Ovary (tissue), 9 donors: ENCODE data around the gene GSG1. TPM values are rescaled to one million over a fixed set of nuclear protein-coding genes. Genes with fewer than 3 reads are reported as not detected.

Source experiments
- DNase-seq, 5 donors: peaks; one replicate each; pipeline ENCODE4 v3.0.0-alpha.2; 2019 to 2020
- H3K27ac ChIP-seq, 2 donors: fragments of 200-600 bp; one replicate each; pipeline versions ENCODE4 v1.5.1 to v1.8.0; 2019 to 2022
- H3K27me3 ChIP-seq: fragments of 200-600 bp; one replicate; pipeline ENCODE4 v1.8.0; 2022
- H3K36me3 ChIP-seq: fragments of 200-600 bp; sonication (generic); one replicate; pipeline ENCODE4 v1.5.1; 2019
- H3K4me1 ChIP-seq: one replicate; pipeline ENCODE4 v1.8.1; 2013; ENCODE audit warnings: mild to moderate bottlenecking, moderate library complexity; ENCODE audit not compliant: insufficient read depth
- H3K4me3 ChIP-seq: fragments of 200-600 bp; sonication (generic); one replicate; pipeline ENCODE4 v1.5.1; 2017
- H3K9me3 ChIP-seq, 2 donors: fragments of 200-600 bp in 1 of 2; sonication (generic) in 1 of 2; one replicate each; pipeline versions ENCODE4 v1.5.1 to v1.8.1; 2013 to 2019; ENCODE audit warnings: mild to moderate bottlenecking in 1 of 2, moderate library complexity in 1 of 2
- CTCF ChIP-seq, 3 donors: fragments of 450-650 bp in 2 of 3; fragments of 200-600 bp in 1 of 3; IDR thresholded peaks; one replicate each; pipeline versions ENCODE4 v1.5.1 to v1.8.0; 2016 to 2022; ENCODE audit warnings: antibody characterized with exemption in 3 of 3, mild to moderate bottlenecking in 1 of 3
- EP300 ChIP-seq: sonication (generic); formaldehyde crosslinking; IDR thresholded peaks from one replicate; pipeline ENCODE4 v1.6.1; 2017; ENCODE audit warnings: antibody characterized with exemption
- POLR2A ChIP-seq: fragments of 450-650 bp; IDR thresholded peaks from one replicate; pipeline ENCODE4 v1.6.1; 2017; ENCODE audit warnings: antibody characterized with exemption, mild to moderate bottlenecking, moderate library complexity
- WGBS, 3 donors: extraction: QIAGEN DNeasy Blood & Tissue Kit in 1 of 3; methylation state at CpG; one replicate each; pipeline versions ENCODE4 v1.1.5 to v1.1.7; 2013 to 2017; 5-methylcytosine and 5-hydroxymethylcytosine counted together
- intact Hi-C, 4 donors: fragments of 100-400 bp; cut with DNase I; formaldehyde crosslinking; loops; one replicate each; pipeline versions ENCODE4 v1.11.0 to v1.15.1; 2022 to 2023
- polyA plus RNA-seq, 2 donors: library from polyadenylated mRNA; stranded (reverse); fragments of 200-250 nt in 1 of 2; fragments of 350-450 nt in 1 of 2; fragmentation: Illumina TruSeq in 1 of 2; extraction: RNeasy Lipid Tissue Mini Kit (QIAGEN cat#74804) in 1 of 2; gene quantifications; one replicate each; pipeline ENCODE4 v1.2.3, GENCODE V29; 2013 to 2014
- total RNA-seq, 7 donors: library from RNA; depleted of rRNA in 2 of 7; stranded (reverse); fragments of >200 nt in 2 of 7; fragmentation: NEBNext Ultra II Directional in 3 of 7; extraction: Animal tissue kit (Norgen Biotek cat#: 25700) in 3 of 7; gene quantifications; one replicate each; pipeline versions ENCODE4 v1.1.0 to v1.2.4, GENCODE V29; 2016 to 2023
- donor health status: DM: no; HTN: no; CAD: no; lungs with moderate emphysema.
- donor health status: DM: no; HTN: no; CAD: no.
- donor health status: Bipolar disorder and iron deficiency.
- donor health status: DM: yes; HTN: yes; CAD: no.
- donor health status: DM: no; HTN: no; CAD: no.
- donor health status: DM: yes; HTN: yes; CAD: no.

The GSG1 gene
- total and polyA plus RNA-seq, 9 donors: 0.33 to 0.43 TPM; not detected in 7

GRCh38 chr12:13044906-13045299 is 58.6 kb downstream of the GSG1 start:
- intact Hi-C loops: no loop called here
- Histone ChIP-seq H3K27ac (peak overlapping the region in 1 of 2 donors; percentile 4), H3K27me3 (no peaks in the 10 kb centered on the region), H3K9me3 (no peaks in the 10 kb centered on the region), H3K4me3 (peak overlapping the region; percentile 92), H3K4me1 (peaks cover 1% of the 10 kb centered on the region), H3K36me3 (no peaks in the 10 kb centered on the region)
- 0 to 4% (median 3%) methylated on average over 5 of the region's 5 CpGs for WGBS, 3 donors
- no peak for TF ChIP-seq POLR2A
- TF ChIP-seq CTCF (IDR thresholded peaks at IDR 0.05): no peak
- no peak for TF ChIP-seq EP300
- DNase-seq: no peak

GRCh38 chr12:13044002-13044905 is 59.2 kb downstream of the GSG1 start, which contains the start of gene FAM234B:
FAM234B (plus strand) TSS chr12:13044381; CDS start chr12:13044404, 23 bp downstream.
- intact Hi-C loops: no loop called here
- H3K9me3 ChIP-seq: no peaks in the 10 kb centered on the region
- no peak for TF ChIP-seq EP300
- peak in 2 of 3 donors; percentile 10 to 17 for TF ChIP-seq CTCF (IDR thresholded peaks at IDR 0.05)
- peak; percentile 48 for TF ChIP-seq POLR2A
- peak within 1 kb of the TSS in 1 of 2 donors; percentile 4 for H3K27ac ChIP-seq
- H3K27me3 ChIP-seq: no peaks in the 10 kb centered on the region
- peak; percentile 68 to 85 (median 80) for DNase-seq
- peak within 1 kb of the TSS; percentile 92 for H3K4me3 ChIP-seq
- WGBS, 3 donors: 1% methylated on average over 68 to 74 of the region's 74 CpGs
- H3K4me1 ChIP-seq: peaks cover 1% of the 10 kb centered on the region
- no peaks in the 10 kb centered on the region for H3K36me3 ChIP-seq

- H3K9me3 ChIP-seq: no peaks in the 10 kb centered on the region
- TF ChIP-seq EP300 (no peak), POLR2A (no peak), CTCF (IDR thresholded peaks at IDR 0.05) (no peak)
- H3K27ac ChIP-seq: no peak overlapping the region
- H3K36me3 ChIP-seq: no peaks in the 10 kb centered on the region
- DNase-seq: no peak
- peaks cover 1% of the 10 kb centered on the region for H3K4me1 ChIP-seq
- WGBS, 3 donors: 48 to 55% (median 53%) methylated on average over 4 of the region's 4 CpGs
- intact Hi-C loops: no loop called here
- no peaks in the 10 kb centered on the region for H3K27me3 ChIP-seq
- H3K4me3 ChIP-seq: no peak overlapping the region
Measured at GRCh38 chr12:13042666-13043230, 60.7 kb downstream of the GSG1 start.

GRCh38 chr12:13041224-13041623 is 62.2 kb downstream of the GSG1 start:
- TF ChIP-seq EP300: no peak
- no peak for TF ChIP-seq POLR2A
- no peak for TF ChIP-seq CTCF (IDR thresholded peaks at IDR 0.05)
- intact Hi-C loops: no loop called here
- Histone ChIP-seq H3K9me3 (no peaks in the 10 kb centered on the region), H3K27me3 (no peaks in the 10 kb centered on the region), H3K4me3 (no peak overlapping the region), H3K27ac (no peak overlapping the region), H3K4me1 (peaks cover 1% of the 10 kb centered on the region), H3K36me3 (no peaks in the 10 kb centered on the region)
- WGBS, 3 donors: 90 to 98% (median 97%) methylated on average over 2 of the region's 2 CpGs
- DNase-seq: no peak
